RWPE1 (cell line): ENCODE measurements around the gene HDAC4.

ENCODE experiments used
- CTCF ChIA-PET: fragments of 350-600 bp; sonication (Branson Sonifier 250); formaldehyde crosslinking; extraction: SDS; loops from one replicate; lab custom pipeline; 2021; lab: Yijun Ruan, JAX
- POLR2A ChIA-PET: fragments of 400-600 bp; formaldehyde crosslinking; extraction: SDS; loops from one replicate; lab custom pipeline; 2020; ENCODE audit warnings: antibody characterized with exemption; ENCODE audit not compliant: low non-redundant PET; lab: Yijun Ruan, JAX
- DNase-seq: peaks from one replicate; pipeline ENCODE4 v3.0.0; 2012; ENCODE audit warnings: low spot score
- H3K27ac ChIP-seq: fragments of 450-650 bp; 2 replicates; pipeline ENCODE4 v1.5.1; 2017
- CTCF ChIP-seq: fragments of 450-650 bp; conservative IDR thresholded peaks from 2 replicates; pipeline ENCODE4 v1.5.1; 2017; ENCODE audit warnings: low read depth, mild to moderate bottlenecking

The HDAC4 gene

GRCh38 chr2:239318790-239319661 lies 81.8 kb downstream of the HDAC4 start:
- ChIA-PET CTCF (no interaction called here), POLR2A (no interaction called here)
- no peak for DNase-seq
- no peak overlapping the region for H3K27ac ChIP-seq
- TF ChIP-seq CTCF, result no peak

GRCh38 chr2:239318151-239318611 lies 82.6 kb downstream of the HDAC4 start:
- no peak overlapping the region for H3K27ac ChIP-seq
- ChIA-PET POLR2A (no interaction called here), CTCF (no interaction called here)
- TF ChIP-seq CTCF, result no peak
- no peak for DNase-seq

DNA sequence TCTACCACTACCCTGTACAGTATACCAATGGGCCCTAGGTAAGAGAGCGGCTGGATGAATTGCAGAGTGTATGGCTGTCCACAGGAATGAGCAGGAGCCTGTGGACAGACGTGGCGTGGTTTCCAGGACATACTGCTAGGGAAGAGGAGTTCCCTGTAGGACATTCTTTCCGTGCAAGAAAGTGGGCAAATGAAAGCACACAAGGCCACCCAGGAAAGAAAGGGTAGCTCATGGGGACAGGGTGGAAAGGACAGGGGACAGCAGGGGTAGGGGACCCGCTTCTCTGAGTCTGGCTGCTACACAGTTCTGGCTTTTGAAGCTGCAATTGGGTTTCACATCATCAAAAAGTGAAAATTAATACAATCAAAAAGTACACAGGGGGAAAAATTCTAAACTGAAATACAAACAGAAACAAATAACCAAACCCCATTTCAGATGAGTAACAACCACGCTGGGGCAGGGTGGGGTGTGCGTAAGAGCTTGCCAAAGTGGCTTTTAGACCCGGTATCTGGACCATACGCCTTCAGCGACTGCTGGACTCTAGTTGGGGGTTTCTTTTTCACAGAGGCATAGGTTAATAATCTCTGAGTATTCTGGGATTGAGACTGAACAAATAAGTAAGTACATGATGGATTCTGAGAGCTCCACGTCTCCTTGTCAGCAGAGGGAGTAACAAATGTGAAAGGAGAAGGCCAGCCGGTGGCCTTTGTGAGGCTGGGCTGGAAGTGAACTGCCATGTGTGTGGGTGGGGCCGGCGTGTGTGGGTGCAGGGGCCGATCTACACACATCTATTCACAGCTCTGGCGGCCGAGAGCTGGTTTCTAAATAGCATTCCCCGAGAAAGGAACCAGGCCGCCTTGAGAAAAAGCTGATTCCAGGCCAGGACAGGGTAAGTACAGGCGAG lies 84.0 kb downstream of the HDAC4 start:
- ChIA-PET CTCF (no interaction called here), POLR2A (no interaction called here)
- no peak for DNase-seq
- no peak overlapping the region for H3K27ac ChIP-seq
- TF ChIP-seq CTCF, result no peak

DNA sequence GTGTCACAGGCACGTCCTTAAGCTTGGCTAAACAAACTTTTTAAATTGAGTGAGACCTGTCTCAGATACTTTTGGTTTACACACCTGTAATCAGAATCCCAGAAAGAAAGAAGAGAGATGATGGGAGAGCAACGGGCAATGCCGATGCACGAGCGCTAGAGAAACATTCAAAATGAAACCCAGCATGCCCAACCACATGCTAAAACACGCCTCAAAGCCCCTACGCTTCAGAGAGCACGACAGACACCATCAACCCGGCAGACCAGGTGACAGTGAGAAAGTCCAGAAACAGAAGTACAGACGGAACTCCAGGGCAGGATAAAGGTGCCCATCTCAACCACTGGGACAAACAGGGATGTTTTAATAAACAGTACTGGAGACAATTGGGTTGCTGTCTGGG lies 85.5 kb downstream of the HDAC4 start:
- DNase-seq, result no peak
- ChIA-PET CTCF (no interaction called here), POLR2A (no interaction called here)
- H3K27ac ChIP-seq, result no peak overlapping the region
- TF ChIP-seq CTCF, result no peak

DNA sequence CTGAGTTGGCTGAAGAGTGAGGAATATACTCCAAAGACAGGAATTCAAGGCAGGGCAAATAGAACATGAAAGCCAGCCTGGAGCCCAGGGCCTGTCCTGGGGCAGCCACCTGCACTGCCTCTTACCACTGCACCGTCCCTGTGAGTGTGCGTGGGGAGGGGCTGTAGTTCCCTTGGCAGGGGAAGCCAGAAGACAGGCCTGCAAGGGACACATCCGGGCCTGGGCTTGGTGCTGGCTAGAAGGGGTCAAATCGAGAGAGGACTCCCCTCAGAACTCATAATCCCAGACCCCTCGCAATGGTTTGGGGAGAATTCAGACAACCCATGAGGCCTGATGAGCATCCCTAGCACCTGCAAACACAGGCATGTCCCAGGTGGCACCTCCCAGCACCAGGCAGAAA lies 87.0 kb downstream of the HDAC4 start:
- DNase-seq, result no peak
- no peak for TF ChIP-seq CTCF
- ChIA-PET POLR2A (no interaction called here), CTCF (no interaction called here)
- no peak overlapping the region for H3K27ac ChIP-seq
